Fibroblast of the aortic adventitia (primary cell): ENCODE measurements around the gene TACC2. TPM values are rescaled to one million over a fixed set of nuclear protein-coding genes. Genes with fewer than 3 reads are reported as not detected.
"Not testable (repeated sequence)": the region's sequence is repeated elsewhere in the genome, so short reads cannot be mapped to it uniquely, and the experiment has no call there.

Experiments used
- DNase-seq: peaks from one replicate; pipeline ENCODE4 v3.0.0-alpha.2; 2010; ENCODE audit warnings: low read depth
- H3K4me3 ChIP-seq: 2 replicates; pipeline ENCODE4 v1.5.1; 2011; ENCODE audit warnings: low read depth, mild to moderate bottlenecking, control low read depth, low read length, moderate library complexity
- total RNA-seq: library from RNA; depleted of rRNA; stranded (reverse); fragments of >200 nt; gene quantifications from 2 replicates; pipeline ENCODE4 v1.2.3, GENCODE V29; 2012; ENCODE audit warnings: low replicate concordance
- TF ChIP-seq, protein P1 (sequence below): IDR thresholded peaks from 2 replicates; pipeline ENCODE4 v1.5.1; 2011; ENCODE audit warnings: mild to moderate bottlenecking, low read length, control low read depth, inconsistent platforms; ENCODE audit not compliant: insufficient read depth

TACC2 gene
- total RNA-seq, 1 donor = 9.2 TPM

DNA sequence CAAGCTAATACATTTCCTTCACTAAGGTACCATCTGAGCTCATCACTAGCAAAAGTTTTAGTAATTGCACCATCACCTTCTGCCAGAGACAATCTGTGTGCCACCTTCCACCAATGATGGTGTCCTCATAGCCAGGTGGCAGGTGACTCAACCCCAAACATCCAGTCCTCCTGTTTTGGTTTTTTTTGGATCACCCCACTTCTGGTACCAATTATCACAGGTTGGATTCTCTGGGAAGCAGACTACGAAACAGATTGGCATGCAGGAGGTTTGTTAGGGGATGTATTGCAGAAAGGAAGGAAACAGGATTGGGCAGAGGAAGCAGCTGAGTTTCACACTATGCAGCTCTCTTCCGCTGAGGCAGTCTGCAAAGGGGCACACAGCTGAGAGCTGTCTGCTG, 4.5 kb upstream of the TACC2 start:
- DNase-seq = no peak
- H3K4me3 ChIP-seq = no peak overlapping the region
- TF ChIP-seq, protein P1, sequence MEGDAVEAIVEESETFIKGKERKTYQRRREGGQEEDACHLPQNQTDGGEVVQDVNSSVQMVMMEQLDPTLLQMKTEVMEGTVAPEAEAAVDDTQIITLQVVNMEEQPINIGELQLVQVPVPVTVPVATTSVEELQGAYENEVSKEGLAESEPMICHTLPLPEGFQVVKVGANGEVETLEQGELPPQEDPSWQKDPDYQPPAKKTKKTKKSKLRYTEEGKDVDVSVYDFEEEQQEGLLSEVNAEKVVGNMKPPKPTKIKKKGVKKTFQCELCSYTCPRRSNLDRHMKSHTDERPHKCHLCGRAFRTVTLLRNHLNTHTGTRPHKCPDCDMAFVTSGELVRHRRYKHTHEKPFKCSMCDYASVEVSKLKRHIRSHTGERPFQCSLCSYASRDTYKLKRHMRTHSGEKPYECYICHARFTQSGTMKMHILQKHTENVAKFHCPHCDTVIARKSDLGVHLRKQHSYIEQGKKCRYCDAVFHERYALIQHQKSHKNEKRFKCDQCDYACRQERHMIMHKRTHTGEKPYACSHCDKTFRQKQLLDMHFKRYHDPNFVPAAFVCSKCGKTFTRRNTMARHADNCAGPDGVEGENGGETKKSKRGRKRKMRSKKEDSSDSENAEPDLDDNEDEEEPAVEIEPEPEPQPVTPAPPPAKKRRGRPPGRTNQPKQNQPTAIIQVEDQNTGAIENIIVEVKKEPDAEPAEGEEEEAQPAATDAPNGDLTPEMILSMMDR = no peak

DNA sequence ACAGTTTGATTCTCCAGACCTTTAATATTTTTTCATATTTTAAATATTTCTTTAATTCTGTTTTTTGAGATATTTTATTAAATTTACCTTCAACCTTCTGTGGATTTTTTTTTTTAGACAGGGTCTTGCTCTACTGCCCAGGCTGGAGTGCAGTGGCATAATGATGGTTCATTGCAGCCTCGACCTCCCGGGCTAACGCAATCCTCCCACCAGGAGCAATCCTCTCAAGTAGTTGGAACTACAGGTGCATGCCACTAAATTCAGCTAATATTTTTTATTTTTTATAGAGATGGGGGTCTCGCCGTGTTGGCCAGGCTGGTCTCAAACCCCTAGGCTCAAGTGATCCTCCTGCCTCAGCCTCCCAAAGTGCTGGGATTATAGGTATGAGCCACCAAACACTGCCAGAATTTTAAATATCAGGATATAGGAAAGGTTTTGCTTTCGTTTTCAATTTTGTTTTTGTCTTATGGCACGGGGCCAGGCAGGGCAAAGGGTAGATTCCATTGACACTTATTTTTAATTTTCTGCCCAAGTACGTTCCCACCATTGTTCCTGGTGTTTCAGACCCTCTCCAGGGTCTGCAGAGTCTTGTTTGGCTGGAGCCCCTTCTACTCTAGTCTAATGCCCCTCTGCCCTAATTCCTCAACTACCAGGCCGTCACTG, 1.2 kb downstream of the TACC2 start:
- H3K4me3 ChIP-seq = no peak overlapping the region
- TF ChIP-seq, protein P1 = peak; percentile 2
- no peak for DNase-seq

DNA sequence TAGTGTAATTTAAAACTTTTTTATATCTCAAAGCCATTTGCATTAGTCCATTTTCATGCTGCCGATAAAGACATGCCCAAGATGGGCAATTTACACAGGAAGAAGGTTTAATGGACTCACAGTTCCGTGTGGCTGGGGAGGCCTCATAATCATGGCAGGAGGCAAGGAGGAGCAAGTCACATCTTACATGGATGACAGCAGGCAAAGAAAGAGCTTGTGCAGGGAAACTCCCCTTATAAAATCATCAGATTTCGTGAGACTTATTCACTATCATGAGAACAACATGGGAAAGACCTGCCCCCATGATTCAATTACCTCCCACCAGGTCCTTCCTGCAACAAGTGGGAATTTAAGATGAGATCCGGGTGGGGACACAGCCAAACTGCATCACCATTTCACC, 2.8 kb downstream of the TACC2 start:
- not testable (repeated sequence) for DNase-seq, H3K4me3 ChIP-seq

DNA sequence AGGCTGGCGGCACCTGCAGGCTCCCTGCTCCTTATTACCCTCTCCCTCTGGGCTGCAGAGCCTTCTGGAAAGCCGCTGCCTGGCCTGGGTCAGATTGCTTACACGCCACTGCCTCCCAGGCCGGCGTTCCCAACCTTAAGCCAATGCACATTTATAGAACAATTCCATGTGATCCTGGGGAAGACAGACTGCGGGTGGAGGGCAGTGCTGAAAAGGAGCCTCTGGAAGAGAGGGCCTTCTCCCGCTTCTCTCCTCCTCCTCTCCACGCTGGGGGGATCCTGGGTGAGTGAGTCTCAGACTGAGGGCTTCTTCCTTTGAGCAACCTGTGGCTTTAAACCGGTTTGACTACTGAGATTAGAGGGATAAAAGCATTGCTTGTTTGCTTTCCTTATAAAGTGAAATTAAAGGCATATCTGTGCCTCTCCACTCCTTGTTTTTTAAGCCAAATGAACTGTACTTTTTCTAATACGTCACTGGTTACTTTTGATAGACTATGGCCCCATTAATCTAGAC, 5.5 kb downstream of the TACC2 start:
- no peak for DNase-seq
- TF ChIP-seq, protein P1 = no peak
- no peak overlapping the region for H3K4me3 ChIP-seq

DNA sequence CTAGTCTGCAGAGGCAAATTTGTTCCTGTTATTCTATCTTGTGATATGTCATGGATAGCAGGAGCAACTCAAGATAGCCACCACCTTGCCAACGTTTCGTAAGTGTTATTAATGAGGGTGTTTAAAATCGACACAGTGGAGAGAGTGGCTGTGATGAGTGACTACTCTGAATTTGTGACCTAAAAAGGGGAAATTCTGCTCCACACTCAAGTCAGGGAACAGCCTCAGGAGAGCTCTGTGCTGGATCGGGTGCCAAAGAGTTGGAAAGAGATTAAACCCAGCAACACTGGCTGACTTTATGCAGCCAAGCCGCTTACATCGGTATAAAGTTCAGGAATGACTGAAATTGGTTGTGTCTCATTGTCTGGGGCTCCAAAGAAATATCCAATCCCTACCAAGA, 9.5 kb downstream of the TACC2 start:
- TF ChIP-seq, protein P1 = no peak
- no peak overlapping the region for H3K4me3 ChIP-seq
- no peak for DNase-seq

DNA sequence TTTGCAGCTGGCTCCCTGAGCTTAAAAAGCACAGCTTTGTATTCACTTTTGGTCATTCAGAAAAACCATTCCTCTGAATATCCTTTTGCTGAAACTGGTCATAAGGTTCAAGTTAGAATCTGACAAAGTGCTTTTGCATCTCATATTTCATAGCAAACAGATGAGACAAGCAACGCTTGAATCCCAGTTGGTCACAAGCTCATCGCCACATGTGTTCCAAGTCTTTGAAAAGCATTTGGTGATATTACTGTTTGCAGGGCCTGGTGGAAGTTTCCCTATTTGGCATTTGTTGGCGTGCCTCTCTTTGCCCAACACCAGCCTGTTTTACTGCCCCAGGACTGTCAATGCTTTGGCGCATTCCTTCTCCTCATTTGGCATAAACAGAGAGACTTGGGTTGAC, 10.3 kb downstream of the TACC2 start:
- TF ChIP-seq, protein P1 = no peak
- DNase-seq = no peak

DNA sequence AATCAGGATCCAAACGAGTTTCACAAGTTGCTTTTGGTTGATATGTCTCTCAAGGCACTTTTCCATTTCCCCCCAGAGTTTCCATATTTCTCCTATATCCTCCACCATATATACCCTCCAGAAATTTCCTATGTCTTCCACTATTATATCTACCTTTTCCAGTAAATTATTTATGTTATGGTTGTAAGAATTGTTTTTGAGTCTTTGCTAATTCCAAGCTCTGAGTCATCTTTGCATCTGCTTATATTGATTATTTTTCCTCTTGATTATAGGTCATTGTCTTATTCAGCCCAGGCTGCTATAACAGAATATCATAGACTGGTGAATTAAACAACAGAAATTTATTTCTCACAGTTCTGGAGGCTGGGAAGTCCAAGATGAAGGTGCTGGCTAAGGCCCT, 12.7 kb downstream of the TACC2 start:
- DNase-seq = no peak

More for the DNA sequence above, 10.3 kb downstream of the TACC2 start:
- H3K4me3 ChIP-seq = no peak overlapping the region

More for the DNA sequence above, 12.7 kb downstream of the TACC2 start:
- TF ChIP-seq, protein P1 = no peak
- H3K4me3 ChIP-seq = no peak overlapping the region
